ENCODE results near the gene LRRC1.

LRRC1 gene

GRCh38 chr6:53830366-53830765, 35.6 kb downstream of the LRRC1 start:
- Histone ChIP-seq H3K4me1 (ENCODE audit: control insufficient read depth, insufficient read depth, low read length, unreplicated experiment) (peaks cover 47% of the 10 kb centered on the region), H2AFZ (ENCODE audit: low read length, unreplicated experiment) (no peak overlapping the region), H3K4me3 (ENCODE audit: low read depth, low read length) (no peak overlapping the region), H3K27me3 (ENCODE audit: insufficient read depth, low read length) (no peaks in the 10 kb centered on the region), H3K79me2 (ENCODE audit: control insufficient read depth, insufficient read depth, low read length, unreplicated experiment) (peaks cover 9% of the 10 kb centered on the region), H3K36me3 (ENCODE audit: insufficient read depth, low read length) (no peaks in the 10 kb centered on the region), H3K27ac (ENCODE audit: low read depth, low read length) (no peak overlapping the region)

- H3K27me3 ChIP-seq (ENCODE audit: insufficient read depth, low read length) = no peaks in the 10 kb centered on the region
- peaks cover 39% of the 10 kb centered on the region for H3K4me1 ChIP-seq (ENCODE audit: control insufficient read depth, insufficient read depth, low read length, unreplicated experiment)
- no peaks in the 10 kb centered on the region for H3K36me3 ChIP-seq (ENCODE audit: insufficient read depth, low read length)
- H3K79me2 ChIP-seq (ENCODE audit: control insufficient read depth, insufficient read depth, low read length, unreplicated experiment) = peaks cover 9% of the 10 kb centered on the region
- no peak overlapping the region for H2AFZ ChIP-seq (ENCODE audit: low read length, unreplicated experiment)
- no peak overlapping the region for H3K27ac ChIP-seq (ENCODE audit: low read depth, low read length)
- H3K4me3 ChIP-seq (ENCODE audit: low read depth, low read length) = no peak overlapping the region
Measured at GRCh38 chr6:53831081-53831869, 36.5 kb downstream of the LRRC1 start.

DNA sequence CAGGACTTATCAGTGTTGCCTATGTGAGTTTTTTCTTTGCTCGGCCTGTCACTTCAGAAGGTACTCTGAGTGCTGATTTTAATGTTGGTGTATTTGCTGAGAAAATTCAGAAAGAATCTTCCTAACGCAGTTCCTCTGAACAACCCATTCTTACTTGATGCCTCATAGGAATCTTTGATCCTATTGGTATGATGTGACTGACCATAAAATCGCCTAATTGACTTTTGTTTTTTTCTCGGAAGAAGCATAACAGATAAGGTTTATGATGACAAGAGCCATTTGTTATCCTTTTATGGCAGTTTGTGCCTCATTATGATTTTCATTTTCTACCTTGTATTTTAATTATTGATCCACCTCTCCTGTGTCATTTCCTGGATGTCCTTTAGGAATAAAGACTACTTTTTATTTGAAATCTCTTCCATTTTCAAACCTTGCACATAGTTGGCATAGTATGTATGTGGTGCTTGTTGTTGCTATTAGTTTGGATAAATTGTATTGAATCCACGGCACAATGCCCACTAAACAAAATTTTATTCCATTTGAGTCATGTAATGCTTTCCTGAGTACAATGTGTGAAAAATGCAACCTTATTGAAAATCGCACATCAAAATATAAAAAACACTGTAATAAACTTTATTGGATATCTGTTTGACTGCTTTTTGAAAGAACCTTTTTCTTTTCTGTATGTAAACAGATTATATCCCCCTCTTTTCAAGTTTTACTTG, 37.3 kb downstream of the LRRC1 start:
- H3K4me1 ChIP-seq (ENCODE audit: control insufficient read depth, insufficient read depth, low read length, unreplicated experiment) = peaks cover 34% of the 10 kb centered on the region
- H3K4me3 ChIP-seq (ENCODE audit: low read depth, low read length) = no peak overlapping the region
- no peak overlapping the region for H2AFZ ChIP-seq (ENCODE audit: low read length, unreplicated experiment)
- H3K36me3 ChIP-seq (ENCODE audit: insufficient read depth, low read length) = no peaks in the 10 kb centered on the region
- no peaks in the 10 kb centered on the region for H3K27me3 ChIP-seq (ENCODE audit: insufficient read depth, low read length)
- H3K27ac ChIP-seq (ENCODE audit: low read depth, low read length) = no peak overlapping the region
- peaks cover 9% of the 10 kb centered on the region for H3K79me2 ChIP-seq (ENCODE audit: control insufficient read depth, insufficient read depth, low read length, unreplicated experiment)

DNA sequence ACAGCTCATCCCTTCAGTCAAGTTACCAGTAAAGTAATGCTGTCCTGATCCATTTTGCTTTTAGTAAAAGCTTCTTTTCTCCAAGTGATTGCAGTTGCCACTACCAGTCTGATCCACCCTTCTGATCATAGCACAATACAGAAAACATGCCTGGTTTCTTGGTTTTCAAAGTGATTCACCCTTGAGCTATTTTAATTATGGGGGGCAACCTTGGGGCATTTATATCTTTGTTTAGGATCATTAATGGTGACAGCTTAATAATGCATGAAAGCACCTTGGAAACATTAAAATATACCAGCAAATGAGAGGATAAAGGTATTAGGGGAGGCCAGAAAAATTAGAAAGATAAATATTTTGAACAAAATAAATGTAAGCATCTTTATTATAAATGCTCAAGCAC, 38.4 kb downstream of the LRRC1 start:
- H3K27me3 ChIP-seq (ENCODE audit: insufficient read depth, low read length) = no peaks in the 10 kb centered on the region
- peaks cover 23% of the 10 kb centered on the region for H3K4me1 ChIP-seq (ENCODE audit: control insufficient read depth, insufficient read depth, low read length, unreplicated experiment)
- H3K79me2 ChIP-seq (ENCODE audit: control insufficient read depth, insufficient read depth, low read length, unreplicated experiment) = peaks cover 8% of the 10 kb centered on the region
- no peaks in the 10 kb centered on the region for H3K36me3 ChIP-seq (ENCODE audit: insufficient read depth, low read length)
- H2AFZ ChIP-seq (ENCODE audit: low read length, unreplicated experiment) = no peak overlapping the region
- no peak overlapping the region for H3K27ac ChIP-seq (ENCODE audit: low read depth, low read length)
- H3K4me3 ChIP-seq (ENCODE audit: low read depth, low read length) = peak overlapping the region; percentile 31; the same call in 1 of the 2 replicates

DNA sequence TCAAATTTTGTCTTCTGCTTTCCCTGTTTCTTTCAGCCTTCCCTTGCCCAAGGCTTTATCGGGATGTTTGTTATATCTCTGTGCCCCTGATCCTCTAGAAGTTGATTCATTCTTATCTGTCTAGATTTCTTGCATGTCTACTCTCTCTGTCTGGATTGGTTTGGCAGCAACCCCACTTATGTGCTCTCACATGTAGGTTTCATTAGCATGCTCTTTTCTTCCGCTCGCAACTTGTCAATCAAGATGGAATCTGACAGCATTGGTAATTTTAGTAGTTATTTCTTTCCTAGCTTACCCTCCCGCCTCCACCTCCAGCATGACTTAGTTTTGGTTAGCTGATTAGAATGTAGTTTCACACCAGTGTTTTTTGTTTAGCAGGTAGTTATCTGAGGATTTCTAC, 39.3 kb downstream of the LRRC1 start:
- Histone ChIP-seq H3K36me3 (ENCODE audit: insufficient read depth, low read length) (no peaks in the 10 kb centered on the region), H3K4me3 (ENCODE audit: low read depth, low read length) (no peak overlapping the region)

DNA sequence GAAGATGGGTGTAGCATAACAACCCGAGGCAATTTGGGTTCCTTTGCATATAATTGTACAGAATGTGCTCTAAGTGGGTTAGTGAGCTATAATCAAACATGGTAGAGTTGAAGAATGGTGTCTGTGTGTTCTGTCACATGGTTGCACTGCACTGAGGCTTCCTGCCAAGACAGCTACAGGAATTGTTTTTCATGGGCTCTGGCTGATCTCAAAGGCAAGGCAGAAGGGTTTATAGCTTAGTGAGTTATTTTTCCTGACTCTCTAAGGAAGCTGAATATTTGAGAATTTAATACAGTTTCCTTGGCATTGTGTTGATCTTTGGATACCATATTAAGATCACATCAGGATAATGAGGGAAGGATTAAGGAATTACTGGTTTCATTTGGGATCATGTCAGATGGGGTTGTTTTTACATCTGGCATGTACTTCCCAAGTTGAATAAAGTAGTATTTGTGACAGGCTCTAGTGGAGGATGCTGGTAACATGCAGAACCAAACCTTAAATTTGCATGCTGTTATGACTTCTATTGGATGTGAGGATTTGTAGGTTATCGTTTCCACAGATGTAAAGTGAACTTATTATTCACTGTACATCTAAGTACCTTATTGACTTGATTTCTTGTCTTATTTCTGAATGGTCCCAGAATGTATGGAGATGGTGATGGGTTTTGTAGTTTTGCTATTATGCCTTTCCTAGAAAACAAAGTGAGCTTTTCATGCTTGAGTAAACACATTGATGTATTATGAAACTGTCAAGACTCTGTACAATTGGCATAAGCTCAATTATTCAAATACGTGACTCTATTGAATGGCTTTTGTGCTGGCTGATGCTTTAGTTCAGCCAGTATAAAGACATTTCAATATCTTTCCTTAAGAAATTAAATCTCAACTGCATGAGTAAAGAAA, 43.3 kb downstream of the LRRC1 start:
- H3K79me2 ChIP-seq (ENCODE audit: control insufficient read depth, insufficient read depth, low read length, unreplicated experiment) = no peaks in the 10 kb centered on the region
- H3K27ac ChIP-seq (ENCODE audit: low read depth, low read length) = no peak overlapping the region
- H3K4me3 ChIP-seq (ENCODE audit: low read depth, low read length) = no peak overlapping the region
- H3K4me1 ChIP-seq (ENCODE audit: control insufficient read depth, insufficient read depth, low read length, unreplicated experiment) = peaks cover 2% of the 10 kb centered on the region
- H3K27me3 ChIP-seq (ENCODE audit: insufficient read depth, low read length) = no peaks in the 10 kb centered on the region
- H2AFZ ChIP-seq (ENCODE audit: low read length, unreplicated experiment) = no peak overlapping the region
- no peaks in the 10 kb centered on the region for H3K36me3 ChIP-seq (ENCODE audit: insufficient read depth, low read length)

More for the DNA sequence above, 39.3 kb downstream of the LRRC1 start:
- H3K27ac ChIP-seq (ENCODE audit: low read depth, low read length) = no peak overlapping the region
- H3K27me3 ChIP-seq (ENCODE audit: insufficient read depth, low read length) = no peaks in the 10 kb centered on the region
- peaks cover 4% of the 10 kb centered on the region for H3K79me2 ChIP-seq (ENCODE audit: control insufficient read depth, insufficient read depth, low read length, unreplicated experiment)
- no peak overlapping the region for H2AFZ ChIP-seq (ENCODE audit: low read length, unreplicated experiment)
- H3K4me1 ChIP-seq (ENCODE audit: control insufficient read depth, insufficient read depth, low read length, unreplicated experiment) = peaks cover 17% of the 10 kb centered on the region

DNA sequence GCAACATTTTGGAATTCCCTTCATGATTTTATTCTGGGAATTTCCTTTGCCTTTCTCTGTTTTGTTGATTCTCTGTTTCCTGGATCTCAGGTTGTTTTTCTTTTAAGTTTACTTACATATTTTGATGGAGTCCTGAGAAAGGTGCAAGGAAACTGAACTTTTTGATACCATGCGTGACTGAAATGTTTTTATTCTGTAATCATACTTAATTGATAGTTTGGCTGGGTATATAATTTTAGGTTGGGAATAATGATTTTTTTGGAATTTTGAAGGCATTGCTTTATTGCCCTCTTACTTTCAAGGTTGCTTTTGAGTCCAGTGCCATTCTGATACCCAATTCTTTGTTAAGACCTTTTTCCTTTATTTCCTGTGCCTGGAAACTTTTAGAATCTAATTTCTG, 45.2 kb downstream of the LRRC1 start:
- no peaks in the 10 kb centered on the region for H3K79me2 ChIP-seq (ENCODE audit: control insufficient read depth, insufficient read depth, low read length, unreplicated experiment)

DNA sequence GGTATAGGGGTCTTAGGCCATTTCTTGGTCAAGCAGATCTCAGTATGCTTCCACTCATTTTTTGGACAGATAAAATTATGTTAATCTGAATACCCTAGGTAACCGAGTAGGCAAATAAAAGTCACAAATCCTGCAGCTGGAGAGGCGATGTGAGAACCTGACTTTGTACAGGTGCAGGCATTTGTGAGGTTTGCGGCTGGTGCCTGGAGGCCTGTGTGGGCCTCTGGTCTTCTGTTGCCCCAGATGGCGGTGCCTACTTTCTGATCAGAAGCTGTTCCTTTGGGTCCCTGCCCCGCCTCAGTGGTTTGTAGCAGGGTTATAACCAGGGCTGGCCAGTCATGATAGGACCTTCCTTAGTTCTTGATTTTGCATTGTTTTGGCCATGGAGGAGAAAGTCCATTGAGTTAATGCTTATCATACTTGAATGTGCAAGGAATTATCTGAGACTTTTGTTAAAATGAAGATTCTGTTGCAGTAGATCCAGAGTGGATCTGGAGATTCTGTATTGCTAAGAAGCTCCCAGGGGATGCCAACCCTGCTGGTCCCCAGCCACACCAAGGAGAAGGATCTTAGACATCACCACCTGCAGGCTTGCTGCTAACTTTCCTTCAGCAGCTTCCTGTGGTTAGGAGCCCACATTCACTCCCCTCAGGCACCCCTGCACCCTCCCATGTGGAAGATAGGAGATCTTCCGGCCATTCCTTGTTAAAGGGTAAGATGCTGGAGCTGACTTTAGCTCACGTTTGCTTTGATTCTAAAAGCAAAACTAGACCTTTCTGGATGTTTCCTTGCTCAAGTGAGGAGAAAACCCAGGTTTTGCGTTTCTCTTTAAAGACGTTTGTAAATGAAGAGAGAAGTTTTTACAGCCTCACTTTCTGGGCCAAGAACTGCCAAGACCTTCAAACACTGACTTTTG, 50.7 kb downstream of the LRRC1 start:
- Histone ChIP-seq H2AFZ (ENCODE audit: low read length, unreplicated experiment) (no peak overlapping the region), H3K27ac (ENCODE audit: low read depth, low read length) (no peak overlapping the region), H3K4me3 (ENCODE audit: low read depth, low read length) (no peak overlapping the region), H3K79me2 (ENCODE audit: control insufficient read depth, insufficient read depth, low read length, unreplicated experiment) (no peaks in the 10 kb centered on the region), H3K36me3 (ENCODE audit: insufficient read depth, low read length) (no peaks in the 10 kb centered on the region), H3K27me3 (ENCODE audit: insufficient read depth, low read length) (no peaks in the 10 kb centered on the region), H3K4me1 (ENCODE audit: control insufficient read depth, insufficient read depth, low read length, unreplicated experiment) (no peaks in the 10 kb centered on the region)

More for the DNA sequence above, 45.2 kb downstream of the LRRC1 start:
- Histone ChIP-seq H2AFZ (ENCODE audit: low read length, unreplicated experiment) (no peak overlapping the region), H3K27ac (ENCODE audit: low read depth, low read length) (no peak overlapping the region), H3K4me3 (ENCODE audit: low read depth, low read length) (no peak overlapping the region), H3K27me3 (ENCODE audit: insufficient read depth, low read length) (no peaks in the 10 kb centered on the region), H3K36me3 (ENCODE audit: insufficient read depth, low read length) (no peaks in the 10 kb centered on the region), H3K4me1 (ENCODE audit: control insufficient read depth, insufficient read depth, low read length, unreplicated experiment) (no peaks in the 10 kb centered on the region)

- H2AFZ ChIP-seq (ENCODE audit: low read length, unreplicated experiment) = no peak overlapping the region
- H3K27me3 ChIP-seq (ENCODE audit: insufficient read depth, low read length) = no peaks in the 10 kb centered on the region
- no peaks in the 10 kb centered on the region for H3K36me3 ChIP-seq (ENCODE audit: insufficient read depth, low read length)
- no peak overlapping the region for H3K4me3 ChIP-seq (ENCODE audit: low read depth, low read length)
- no peaks in the 10 kb centered on the region for H3K4me1 ChIP-seq (ENCODE audit: control insufficient read depth, insufficient read depth, low read length, unreplicated experiment)
- H3K79me2 ChIP-seq (ENCODE audit: control insufficient read depth, insufficient read depth, low read length, unreplicated experiment) = no peaks in the 10 kb centered on the region
- no peak overlapping the region for H3K27ac ChIP-seq (ENCODE audit: low read depth, low read length)
Measured at GRCh38 chr6:53846250-53846649, 51.4 kb downstream of the LRRC1 start.

Measured in ACC112 (cell line).